Testis (tissue), 2 donors: Measurements from ENCODE around the gene DPH7.

Experiments
- POLR2A ChIP-seq: fragments of 450-650 bp; IDR thresholded peaks from one replicate; pipeline ENCODE4 v1.6.1; 2017; ENCODE audit warnings: antibody characterized with exemption, mild to moderate bottlenecking, moderate library complexity
- TF ChIP-seq, protein P1 (sequence below), 3 experiments: fragments of 450-650 bp in 2 of 3; fragments of 200-600 bp in 1 of 3; sonication (generic) in 1 of 3; IDR thresholded peaks; one replicate each; pipeline ENCODE4 v1.5.1; 2016 to 2019; ENCODE audit warnings: antibody characterized with exemption in 3 of 3, mild to moderate bottlenecking in 2 of 3, moderate library complexity in 1 of 3

DNA sequence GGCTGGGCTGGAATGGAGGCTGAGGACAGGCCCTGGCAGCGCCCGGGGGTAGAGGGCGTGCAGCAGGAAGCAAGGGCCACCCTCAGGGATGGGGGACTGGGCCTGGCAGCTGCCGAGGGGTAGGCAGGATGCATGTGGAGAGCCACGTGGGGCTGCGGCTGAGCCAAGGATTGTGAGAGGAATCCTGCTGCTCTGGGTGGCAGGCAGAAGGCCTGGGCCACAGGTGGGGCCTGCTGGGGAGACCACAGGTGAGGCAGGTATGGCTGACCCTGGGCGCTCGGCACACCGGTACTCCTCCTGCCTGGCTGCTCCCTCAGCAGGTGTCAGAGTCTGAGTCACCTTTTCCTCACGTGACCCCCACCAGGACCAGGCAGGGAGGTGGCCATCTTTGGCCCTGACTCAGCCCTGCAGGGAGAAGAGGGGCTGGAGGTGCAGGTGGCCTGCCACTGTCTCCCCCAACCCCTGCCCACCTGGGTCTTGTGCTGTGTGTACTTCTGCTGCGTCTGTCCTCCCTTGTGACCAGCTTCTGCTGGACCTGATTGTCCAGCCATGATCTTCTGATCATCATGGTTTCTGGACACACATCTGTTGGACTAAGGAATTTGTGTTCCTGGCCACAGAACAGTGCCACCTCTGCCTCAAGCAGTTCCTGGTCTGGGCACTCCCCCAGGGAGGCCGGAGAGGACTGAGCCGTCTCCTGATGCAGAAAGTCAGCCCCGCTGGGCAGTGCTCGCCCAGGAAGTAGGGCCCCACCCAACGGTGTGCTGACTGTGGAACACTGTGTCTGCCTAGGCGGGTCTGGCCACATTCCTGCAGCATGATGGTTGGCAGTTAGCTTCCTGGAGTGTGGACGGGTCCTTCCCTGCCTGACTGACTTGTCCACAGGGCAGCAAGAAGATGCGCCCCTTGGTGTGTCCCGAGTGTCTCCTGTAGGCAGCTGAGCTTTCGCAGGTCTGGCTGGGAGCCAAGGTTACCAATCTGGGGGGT, 33.2 kb upstream of the DPH7 start:
- TF ChIP-seq, protein P1, sequence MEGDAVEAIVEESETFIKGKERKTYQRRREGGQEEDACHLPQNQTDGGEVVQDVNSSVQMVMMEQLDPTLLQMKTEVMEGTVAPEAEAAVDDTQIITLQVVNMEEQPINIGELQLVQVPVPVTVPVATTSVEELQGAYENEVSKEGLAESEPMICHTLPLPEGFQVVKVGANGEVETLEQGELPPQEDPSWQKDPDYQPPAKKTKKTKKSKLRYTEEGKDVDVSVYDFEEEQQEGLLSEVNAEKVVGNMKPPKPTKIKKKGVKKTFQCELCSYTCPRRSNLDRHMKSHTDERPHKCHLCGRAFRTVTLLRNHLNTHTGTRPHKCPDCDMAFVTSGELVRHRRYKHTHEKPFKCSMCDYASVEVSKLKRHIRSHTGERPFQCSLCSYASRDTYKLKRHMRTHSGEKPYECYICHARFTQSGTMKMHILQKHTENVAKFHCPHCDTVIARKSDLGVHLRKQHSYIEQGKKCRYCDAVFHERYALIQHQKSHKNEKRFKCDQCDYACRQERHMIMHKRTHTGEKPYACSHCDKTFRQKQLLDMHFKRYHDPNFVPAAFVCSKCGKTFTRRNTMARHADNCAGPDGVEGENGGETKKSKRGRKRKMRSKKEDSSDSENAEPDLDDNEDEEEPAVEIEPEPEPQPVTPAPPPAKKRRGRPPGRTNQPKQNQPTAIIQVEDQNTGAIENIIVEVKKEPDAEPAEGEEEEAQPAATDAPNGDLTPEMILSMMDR (IDR thresholded peaks at IDR 0.05), result no peak
- TF ChIP-seq POLR2A, result no peak
